Endometrial microvascular endothelial cells (primary cell): ENCODE results near the gene OR10G2. TPM values are rescaled to one million over a fixed set of nuclear protein-coding genes. Genes with fewer than 3 reads are reported as not detected.
"Not testable (repeated sequence)": the region's sequence is repeated elsewhere in the genome, so short reads cannot be mapped to it uniquely, and the experiment has no call there.

Source experiments
- in situ Hi-C: cut with HindIII; loops from 2 replicates; pipeline ENCODE4 v1.10.0; 2017; ENCODE audit warnings: low sequenced_read_pairs, low pct_unique_long_range_greater_than_20kb; ENCODE audit errors: inconsistent ontology term
- total RNA-seq: library from RNA; depleted of rRNA; stranded (reverse); fragments of >200 nt; gene quantifications from one replicate; pipeline ENCODE4 v1.2.3, GENCODE V29; 2015; ENCODE audit errors: inconsistent ontology term

The OR10G2 gene
- total RNA-seq, 1 donor from 2014 or later: not detected

GRCh38 chr14:21612324-21612723, 22.4 kb downstream of the OR10G2 start:
- in situ Hi-C loops: no loop called here

- in situ Hi-C loops: not testable (repeated sequence)
These were observed 32.6 kb downstream of the OR10G2 start for GRCh38 chr14:21602181-21602580.

- in situ Hi-C loops: no loop called here
These were observed 45.4 kb downstream of the OR10G2 start for GRCh38 chr14:21589317-21589716.

Other genes starting within 250 kb of the OR10G2 start
- 38.2 TPM for gene CHD8, start 178.8 kb downstream of the OR10G2 start, total RNA-seq
- gene RAB2B, start 158.0 kb downstream of the OR10G2 start, total RNA-seq: 30.4 TPM
- 37.4 TPM for gene TOX4, start 157.7 kb downstream of the OR10G2 start, total RNA-seq
- gene METTL3, start 123.6 kb downstream of the OR10G2 start, total RNA-seq: 75.2 TPM
- gene SALL2, start 108.6 kb downstream of the OR10G2 start, total RNA-seq: 1.4 TPM
- gene OR10G3, start 54.9 kb downstream of the OR10G2 start, total RNA-seq: not detected
- not detected for gene OR4E2, start 18.9 kb upstream of the OR10G2 start, total RNA-seq
- gene OR4E1, start 38.9 kb upstream of the OR10G2 start, total RNA-seq: not detected